Measurements from ENCODE around the gene SOX21. TPM values are rescaled to one million over a fixed set of nuclear protein-coding genes. Genes with fewer than 3 reads are reported as not detected.

The SOX21 gene
- total and polyA plus RNA-seq, 9 donors: 0.02 TPM; not detected in 8

- H3K4me1 ChIP-seq (ENCODE audit: insufficient read depth): peaks cover 5% of the 10 kb centered on the region
- TF ChIP-seq POLR2A (IDR thresholded peaks at IDR 0.05) (no peak), EP300 (IDR thresholded peaks at IDR 0.05) (no peak), CTCF (IDR thresholded peaks at IDR 0.05) (no peak)
- H3K27ac ChIP-seq: no peak overlapping the region
- no peak overlapping the region for H3K4me3 ChIP-seq
- intact Hi-C loops (cut with DNase I): no loop called here
- WGBS, 3 donors: 6 to 8% (median 7%) methylated on average over 19 to 22 of the region's 22 CpGs
- no peak for DNase-seq
- H3K9me3 ChIP-seq: no peaks in the 10 kb centered on the region
- H3K27me3 ChIP-seq: no peaks in the 10 kb centered on the region
- H3K36me3 ChIP-seq: no peaks in the 10 kb centered on the region
These were observed 1.3 kb upstream of the SOX21 start for GRCh38 chr13:94713561-94714182.

- H3K4me3 ChIP-seq: peak overlapping the region; percentile 2
- TF ChIP-seq EP300 (IDR thresholded peaks at IDR 0.05): no peak
- no peak for TF ChIP-seq CTCF (IDR thresholded peaks at IDR 0.05)
- no peak for TF ChIP-seq POLR2A (IDR thresholded peaks at IDR 0.05)
- no peaks in the 10 kb centered on the region for H3K27me3 ChIP-seq
- WGBS, 3 donors: 1 to 2% (median 2%) methylated on average over 60 to 79 of the region's 79 CpGs
- no peaks in the 10 kb centered on the region for H3K36me3 ChIP-seq
- H3K4me1 ChIP-seq (ENCODE audit: insufficient read depth): peaks cover 5% of the 10 kb centered on the region
- intact Hi-C loops (cut with DNase I): no loop called here
- DNase-seq: peak in 2 of 5 donors; percentile 33 to 50
- no peak overlapping the region for H3K27ac ChIP-seq
- no peaks in the 10 kb centered on the region for H3K9me3 ChIP-seq
These were observed 641 bp upstream of the SOX21 start for GRCh38 chr13:94712812-94713560.

GRCh38 chr13:94711561-94712286, 621 bp downstream of the SOX21 start:
- TF ChIP-seq POLR2A (IDR thresholded peaks at IDR 0.05): no peak
- no peak for TF ChIP-seq CTCF (IDR thresholded peaks at IDR 0.05)
- no peak for TF ChIP-seq EP300 (IDR thresholded peaks at IDR 0.05)
- no peaks in the 10 kb centered on the region for H3K36me3 ChIP-seq
- H3K4me3 ChIP-seq: no peak overlapping the region
- no peak for DNase-seq
- intact Hi-C loops (cut with DNase I): no loop called here
- no peaks in the 10 kb centered on the region for H3K9me3 ChIP-seq
- no peak overlapping the region for H3K27ac ChIP-seq
- WGBS, 3 donors: 2 to 8% (median 2%) methylated on average over 50 to 97 of the region's 97 CpGs
- H3K4me1 ChIP-seq (ENCODE audit: insufficient read depth): peaks cover 5% of the 10 kb centered on the region
- no peaks in the 10 kb centered on the region for H3K27me3 ChIP-seq

- no peaks in the 10 kb centered on the region for H3K27me3 ChIP-seq
- H3K4me3 ChIP-seq: no peak overlapping the region
- no peak for DNase-seq
- H3K9me3 ChIP-seq: no peaks in the 10 kb centered on the region
- TF ChIP-seq POLR2A (IDR thresholded peaks at IDR 0.05) (no peak), EP300 (IDR thresholded peaks at IDR 0.05) (no peak), CTCF (IDR thresholded peaks at IDR 0.05) (no peak)
- H3K27ac ChIP-seq: no peak overlapping the region
- no peaks in the 10 kb centered on the region for H3K36me3 ChIP-seq
- intact Hi-C loops (cut with DNase I): no loop called here
- peaks cover 5% of the 10 kb centered on the region for H3K4me1 ChIP-seq (ENCODE audit: insufficient read depth)
- WGBS, 3 donors: 3 to 6% (median 3%) methylated on average over 77 to 81 of the region's 81 CpGs
These were observed 1.3 kb downstream of the SOX21 start for GRCh38 chr13:94710881-94711560.
